GM18858 (cell line): ENCODE measurements around the gene FHIT.

Experiments used
- ATAC-seq: cut with Tn5 transposase; IDR thresholded peaks from one replicate; pipeline ENCODE4 v1.9.1; 2021; ENCODE audit not compliant: unreplicated experiment

FHIT gene

DNA sequence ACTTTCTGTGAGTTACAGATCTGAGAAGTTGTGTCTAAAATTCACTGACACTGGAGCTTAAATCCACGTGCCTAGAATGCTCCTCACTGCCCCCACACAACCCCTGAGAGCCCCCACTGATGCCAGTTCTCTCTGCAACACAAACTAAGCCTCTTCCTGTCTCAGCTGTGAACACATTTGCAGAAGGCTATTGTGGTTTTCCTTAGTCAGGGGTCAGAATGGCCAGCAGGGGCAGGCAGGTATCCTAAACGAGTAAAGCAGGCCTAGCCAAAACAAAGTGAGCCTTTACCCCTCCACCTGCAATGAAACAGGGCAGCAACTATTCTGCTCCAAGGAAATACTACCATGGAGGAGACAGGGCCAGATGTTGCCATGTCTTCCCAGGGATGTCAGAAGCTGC, 78.6 kb downstream of the FHIT start:
- ATAC-seq, result no peak

DNA sequence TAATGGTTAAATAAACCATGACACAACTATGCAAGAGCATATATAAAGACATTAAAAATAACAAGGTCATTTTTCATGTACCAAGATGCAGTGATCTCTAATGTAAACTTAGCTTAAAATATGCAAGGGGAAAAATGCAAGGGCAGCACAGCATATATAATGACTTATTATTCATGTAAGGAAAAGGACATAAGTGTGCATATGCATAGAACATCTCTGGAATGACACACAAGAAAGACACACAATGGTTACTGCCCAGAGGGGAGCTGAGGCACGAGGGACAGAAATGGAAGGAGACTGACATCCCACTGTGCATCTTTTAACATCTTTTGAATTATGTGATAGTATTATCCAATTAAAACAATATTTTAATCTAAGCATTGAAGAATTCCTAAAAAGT, 79.0 kb downstream of the FHIT start:
- ATAC-seq, result no peak

GRCh38 chr3:61169621-61170251, 81.5 kb downstream of the FHIT start:
- ATAC-seq, result no peak

GRCh38 chr3:61168286-61168685, 83.0 kb downstream of the FHIT start:
- no peak for ATAC-seq

DNA sequence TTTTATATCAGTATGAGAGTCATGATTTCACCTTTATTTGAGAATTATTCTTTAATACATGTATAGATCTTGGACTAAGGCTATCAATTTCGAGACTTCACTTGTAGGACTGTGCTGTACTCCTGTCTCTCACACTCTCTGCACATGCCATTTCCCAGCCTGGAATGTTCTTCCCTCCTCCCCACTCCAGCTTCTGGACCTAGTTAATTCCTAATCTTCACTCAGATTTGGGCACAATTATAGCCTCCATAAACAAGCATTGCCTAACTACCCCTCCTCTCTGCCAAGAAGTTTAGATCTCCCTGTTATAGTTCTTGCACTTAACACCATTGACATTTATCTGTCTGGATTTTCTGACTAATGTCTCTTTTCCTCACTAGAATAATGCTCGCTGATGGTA, 88.3 kb downstream of the FHIT start:
- ATAC-seq, result no peak

- no peak for ATAC-seq
Observed at GRCh38 chr3:61158667-61159066, 92.6 kb downstream of the FHIT start.

GRCh38 chr3:61158216-61158615, 93.0 kb downstream of the FHIT start:
- ATAC-seq, result no peak

- peak; percentile 92 for ATAC-seq
Observed at GRCh38 chr3:61157414-61157813, 93.8 kb downstream of the FHIT start.

DNA sequence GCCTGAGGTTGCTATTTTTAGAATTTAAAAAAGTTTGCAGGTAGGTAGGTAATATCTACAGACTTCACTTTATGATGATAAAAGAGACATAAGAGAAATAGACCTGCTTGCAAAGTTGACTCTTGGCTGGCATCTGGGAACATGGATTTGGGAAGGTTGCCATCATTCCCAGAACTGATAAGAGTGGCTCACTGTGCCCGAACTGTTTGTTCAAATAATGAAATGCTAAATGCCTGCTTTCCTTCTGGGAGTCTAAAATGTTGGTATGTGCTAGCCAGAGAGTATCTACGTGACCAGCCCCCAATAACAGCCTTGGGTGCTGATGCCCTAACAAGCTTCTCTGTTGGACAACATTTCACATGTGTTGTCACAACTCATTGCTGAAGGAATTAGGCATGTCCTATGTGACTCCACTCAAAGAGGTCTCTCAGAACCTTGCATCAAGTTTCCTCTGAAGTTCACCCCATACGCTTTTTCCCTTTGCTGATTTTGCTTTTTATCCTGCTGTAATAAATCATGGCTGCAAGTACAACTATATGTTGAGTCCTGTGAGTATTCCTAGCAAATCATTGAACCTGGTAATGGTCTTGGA, 95.5 kb downstream of the FHIT start:
- no peak for ATAC-seq

DNA sequence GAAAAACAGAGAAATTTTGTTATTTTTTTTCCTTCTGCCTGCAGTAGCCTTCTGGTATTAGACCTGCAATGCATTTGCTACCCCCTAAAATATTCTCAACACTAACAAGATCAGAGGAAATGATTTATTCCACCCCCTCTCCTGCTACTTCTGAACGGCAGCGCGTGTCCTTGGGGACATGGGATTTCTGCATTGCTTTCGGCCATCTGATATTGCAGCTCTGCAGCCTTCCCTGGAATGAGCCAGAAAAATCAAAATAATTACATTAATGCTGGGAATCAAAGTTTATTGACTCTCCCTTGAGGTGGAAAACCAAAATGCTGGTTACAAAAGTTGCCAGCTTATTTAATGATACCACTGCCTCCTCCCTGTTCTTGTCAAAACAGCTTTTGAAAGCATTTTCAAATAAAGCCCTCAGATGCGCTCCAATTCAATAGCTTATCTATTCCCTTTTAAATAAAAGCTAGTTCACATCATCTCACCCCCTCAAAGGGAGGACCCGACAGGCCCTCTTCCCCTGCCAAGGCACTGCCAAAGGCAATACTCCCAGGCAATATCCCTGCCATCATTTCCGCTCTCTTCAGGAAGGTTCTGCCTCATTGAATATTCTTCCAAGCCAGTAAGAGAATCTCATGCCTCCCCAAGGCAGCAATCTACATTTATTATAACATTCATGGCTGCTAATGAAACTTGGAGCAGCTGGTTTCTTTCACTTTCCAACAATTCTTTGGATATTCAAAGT, 96.6 kb downstream of the FHIT start:
- no peak for ATAC-seq

- ATAC-seq, result no peak
Observed at GRCh38 chr3:61152071-61152470, 99.2 kb downstream of the FHIT start.

DNA sequence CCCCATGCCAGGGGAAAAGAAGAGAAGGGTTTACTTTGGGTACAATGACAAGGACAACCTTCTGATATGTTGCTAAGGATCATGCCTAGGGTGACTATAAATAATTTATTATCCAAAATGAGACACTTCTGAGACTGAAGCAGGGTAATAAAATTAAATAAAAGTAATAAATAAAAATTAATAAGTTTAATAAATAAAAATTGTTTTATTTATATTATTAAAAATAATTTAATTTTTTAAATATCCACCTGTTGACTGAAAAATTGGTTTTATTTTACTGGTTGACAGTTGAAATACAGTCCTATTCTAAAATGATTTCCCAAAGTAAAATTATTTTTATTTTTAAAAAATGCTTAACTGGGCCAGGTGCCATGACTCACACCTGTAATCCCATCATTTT, 102.0 kb downstream of the FHIT start:
- ATAC-seq, result no peak

DNA sequence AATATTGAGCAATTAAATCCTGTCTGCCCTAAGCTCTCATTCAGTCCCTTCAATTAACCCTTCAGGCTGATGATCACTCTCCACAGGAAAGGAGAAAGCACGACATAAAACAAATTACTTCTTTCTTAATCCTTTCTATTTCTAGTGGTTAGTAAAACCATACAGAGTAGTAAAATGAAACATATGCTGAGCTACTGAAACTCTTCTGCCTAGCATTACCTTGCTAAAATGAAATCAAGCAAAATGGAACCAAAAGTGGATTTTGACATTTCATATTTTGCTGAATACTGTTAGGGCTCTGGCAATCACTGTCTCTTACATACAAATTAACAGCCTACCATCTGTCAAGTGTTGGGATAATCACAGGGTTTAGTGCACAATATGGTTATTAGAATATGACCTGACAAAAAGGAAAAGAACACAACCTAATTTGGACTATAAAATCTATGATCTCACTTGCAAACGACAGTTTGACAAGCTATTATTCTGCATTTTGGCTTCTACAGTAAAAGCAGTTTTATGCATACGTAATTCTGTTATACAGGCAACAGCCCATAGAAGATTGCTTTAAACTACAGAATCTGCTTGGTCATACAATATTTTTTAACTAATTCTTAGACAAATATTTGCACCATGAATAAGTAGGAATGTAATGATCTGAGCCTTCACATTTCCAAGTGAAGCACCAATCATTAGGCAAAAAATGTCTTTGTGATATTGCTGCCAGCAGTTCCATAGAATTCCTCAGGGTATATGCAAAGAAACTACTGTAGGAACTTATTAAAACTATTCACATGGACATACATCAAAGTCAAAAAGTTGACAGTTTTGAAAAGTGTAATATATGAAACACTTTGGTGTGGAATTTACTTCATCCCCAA, 105.0 kb downstream of the FHIT start:
- ATAC-seq, result no peak

DNA sequence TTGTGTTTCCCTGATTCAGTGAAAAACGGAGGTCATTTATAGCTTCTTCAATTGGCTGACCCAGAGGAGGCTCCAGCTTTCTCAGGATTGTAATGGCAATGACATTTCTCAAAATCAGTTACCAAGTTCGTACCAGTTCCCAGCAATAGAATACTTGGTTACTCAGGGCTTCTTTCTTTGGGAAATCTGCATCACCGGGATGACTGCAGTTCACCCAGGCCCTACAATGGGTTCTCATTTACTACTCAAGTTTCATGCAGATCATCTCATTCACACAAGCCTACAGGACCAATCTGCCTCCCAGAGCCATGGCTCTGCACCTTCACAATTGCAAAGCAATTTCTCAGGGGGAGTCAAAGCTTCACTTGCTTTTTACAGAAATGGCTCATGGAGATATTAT, 109.6 kb downstream of the FHIT start:
- no peak for ATAC-seq

DNA sequence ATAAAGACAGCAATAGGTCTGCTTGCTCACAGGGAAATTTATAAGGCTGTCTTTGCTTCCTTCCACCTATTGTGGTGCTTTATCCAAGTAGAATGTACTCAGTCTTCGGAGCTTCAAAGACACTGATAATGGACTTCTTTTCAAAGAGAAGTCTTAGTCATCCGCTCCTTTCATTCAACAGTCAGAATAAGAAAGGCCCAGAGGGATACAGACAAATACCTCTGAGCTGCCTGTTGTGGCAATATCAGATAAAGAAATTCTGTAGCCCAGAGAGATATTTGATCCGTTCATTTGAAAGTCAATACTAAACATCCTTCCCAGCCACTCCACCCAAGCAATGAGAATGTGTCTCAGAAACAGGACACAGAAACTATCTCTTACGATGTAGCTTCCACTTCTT, 110.0 kb downstream of the FHIT start:
- no peak for ATAC-seq

GRCh38 chr3:61139686-61140085, 111.6 kb downstream of the FHIT start:
- no peak for ATAC-seq

DNA sequence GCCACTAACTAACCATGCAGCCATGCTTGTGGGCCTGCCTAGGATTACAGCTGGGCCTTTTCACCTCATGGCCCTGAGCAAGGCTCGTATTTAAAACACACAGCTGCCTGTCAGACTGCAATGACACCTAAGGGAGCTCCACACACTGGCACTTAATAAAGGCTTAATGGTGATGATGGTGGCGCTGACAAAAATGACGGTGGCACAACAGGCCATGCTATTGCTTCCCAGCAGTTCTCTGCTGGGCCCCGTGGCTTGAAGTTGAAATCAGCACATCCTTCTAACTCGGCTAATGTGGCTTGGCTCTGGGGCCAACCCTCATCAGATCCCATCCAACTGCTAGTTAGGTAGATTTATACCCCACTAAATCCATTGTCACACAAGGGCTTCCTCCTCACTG, 112.9 kb downstream of the FHIT start:
- ATAC-seq, result no peak

GRCh38 chr3:61136191-61136590, 115.1 kb downstream of the FHIT start:
- no peak for ATAC-seq

DNA sequence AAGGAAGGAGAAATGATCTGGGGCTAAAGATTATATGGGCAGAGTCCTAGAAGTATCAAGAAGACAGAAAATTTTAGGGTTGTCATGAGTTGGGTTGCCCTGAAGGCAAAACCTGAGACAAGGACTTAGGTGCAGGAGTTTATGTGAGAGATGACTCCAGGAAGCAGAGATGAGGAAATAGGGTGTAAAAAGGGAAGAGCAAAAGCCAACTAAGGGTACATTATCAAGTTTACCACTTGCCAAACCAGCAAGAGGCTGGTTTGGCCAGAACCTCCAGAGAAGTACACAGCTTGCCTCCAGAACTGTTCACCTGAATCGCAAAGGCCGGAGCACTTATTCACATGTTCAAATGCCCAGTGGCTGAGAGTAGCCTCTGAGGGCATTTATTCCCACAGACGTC, 116.7 kb downstream of the FHIT start:
- ATAC-seq, result no peak

- peak; percentile 73 for ATAC-seq
Observed at GRCh38 chr3:61132062-61132461, 119.2 kb downstream of the FHIT start.

- no peak for ATAC-seq
Observed at GRCh38 chr3:61118830-61119229, 132.4 kb downstream of the FHIT start.
